GM18867 (cell line): Measurements from ENCODE around the gene EAPP.
"Not testable (repeated sequence)": the region's sequence is repeated elsewhere in the genome, so short reads cannot be mapped to it uniquely, and the experiment has no call there.

Experiments used
- ATAC-seq: cut with Tn5 transposase; IDR thresholded peaks from one replicate; pipeline ENCODE4 v1.9.1; 2021; ENCODE audit warnings: mild to moderate bottlenecking, moderate library complexity; ENCODE audit not compliant: unreplicated experiment

The EAPP gene, protein sequence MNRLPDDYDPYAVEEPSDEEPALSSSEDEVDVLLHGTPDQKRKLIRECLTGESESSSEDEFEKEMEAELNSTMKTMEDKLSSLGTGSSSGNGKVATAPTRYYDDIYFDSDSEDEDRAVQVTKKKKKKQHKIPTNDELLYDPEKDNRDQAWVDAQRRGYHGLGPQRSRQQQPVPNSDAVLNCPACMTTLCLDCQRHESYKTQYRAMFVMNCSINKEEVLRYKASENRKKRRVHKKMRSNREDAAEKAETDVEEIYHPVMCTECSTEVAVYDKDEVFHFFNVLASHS

GRCh38 chr14:34539407-34540180 lies at the start of gene EAPP:
Gene EAPP, minus strand, starts transcription at chr14:34539701. Its CDS starts 73 bp downstream, at chr14:34539628.
- ATAC-seq: peak; percentile 99

DNA sequence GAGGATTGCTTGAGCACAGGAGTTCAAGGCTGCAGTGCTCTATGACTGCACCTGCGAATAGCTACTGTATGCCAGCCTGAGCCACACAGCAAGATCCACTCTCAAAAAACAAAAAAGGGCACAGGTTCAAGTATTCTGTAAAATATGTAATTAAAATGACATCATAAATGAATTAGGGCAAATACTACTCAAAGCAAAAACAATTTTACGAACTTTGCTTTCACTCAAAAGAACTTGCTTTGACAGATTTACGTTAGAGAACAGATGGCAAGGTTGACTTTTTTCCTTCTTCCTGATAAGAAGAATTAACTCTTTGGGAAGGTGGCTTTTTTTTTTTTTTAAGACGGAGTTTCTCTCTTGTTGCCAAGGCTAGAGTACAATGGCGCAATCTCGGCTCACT lies 44.0 kb upstream of the EAPP start:
- ATAC-seq: no peak

- no peak for ATAC-seq
Observed at GRCh38 chr14:34582117-34582680, 42.7 kb upstream of the EAPP start.

GRCh38 chr14:34580381-34580780 lies 40.9 kb upstream of the EAPP start:
- no peak for ATAC-seq

DNA sequence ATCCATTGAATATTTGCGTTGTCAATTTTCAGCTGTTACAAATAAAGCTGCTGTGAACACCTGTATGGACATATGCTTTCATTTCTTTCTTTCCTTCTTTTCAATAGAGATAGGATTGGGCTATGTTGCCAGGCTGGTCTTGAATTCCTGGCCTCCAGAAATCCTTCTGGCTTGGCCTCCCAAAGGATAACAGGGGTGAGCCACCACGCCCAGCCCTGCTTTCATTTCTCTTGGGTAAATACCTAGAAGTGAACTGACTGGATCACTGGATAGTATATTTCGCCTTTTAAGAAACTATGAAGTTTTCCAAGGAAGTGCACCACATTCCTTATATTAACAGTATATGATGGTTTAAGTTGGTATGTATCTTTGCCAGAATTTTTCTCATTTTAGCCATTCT lies 32.3 kb upstream of the EAPP start:
- no peak for ATAC-seq

DNA sequence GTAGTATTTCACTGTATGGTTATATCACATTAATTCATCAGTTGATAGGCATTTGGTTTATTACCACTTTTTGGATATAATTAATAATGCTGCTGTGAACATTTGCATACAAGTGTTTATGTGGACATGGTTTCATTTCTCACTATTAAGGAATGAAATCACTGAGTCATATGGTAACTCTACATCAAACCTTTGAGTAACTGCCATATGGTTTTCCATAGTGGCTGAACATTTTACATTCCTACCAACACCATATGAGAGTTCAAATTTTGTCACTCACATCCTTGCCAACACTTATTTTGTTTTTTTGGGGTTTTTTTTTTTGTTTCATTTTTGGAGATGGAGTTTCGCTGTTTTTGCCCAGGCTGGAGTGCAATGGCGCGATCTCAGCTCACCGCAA lies 30.2 kb upstream of the EAPP start:
- no peak for ATAC-seq

DNA sequence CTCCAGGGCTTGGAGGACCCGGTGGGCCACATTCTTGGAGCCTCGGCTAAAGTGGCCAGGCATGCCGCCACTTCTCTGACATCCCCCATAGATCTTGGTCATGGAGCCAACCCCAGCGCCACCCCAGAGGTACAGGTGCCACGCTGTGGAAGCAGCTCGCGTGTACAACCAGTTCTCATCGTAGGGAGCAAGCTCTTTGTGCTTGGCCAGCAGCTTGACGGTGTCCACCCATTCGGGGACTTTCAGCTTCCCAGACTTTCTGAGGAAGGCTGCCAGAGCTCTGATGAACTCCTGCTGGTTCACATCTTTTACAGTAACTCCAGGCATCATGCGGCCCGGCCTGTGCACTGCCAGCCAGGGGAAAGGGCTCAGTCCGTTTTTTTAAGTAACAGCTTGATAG lies 29.3 kb upstream of the EAPP start:
- no peak for ATAC-seq

DNA sequence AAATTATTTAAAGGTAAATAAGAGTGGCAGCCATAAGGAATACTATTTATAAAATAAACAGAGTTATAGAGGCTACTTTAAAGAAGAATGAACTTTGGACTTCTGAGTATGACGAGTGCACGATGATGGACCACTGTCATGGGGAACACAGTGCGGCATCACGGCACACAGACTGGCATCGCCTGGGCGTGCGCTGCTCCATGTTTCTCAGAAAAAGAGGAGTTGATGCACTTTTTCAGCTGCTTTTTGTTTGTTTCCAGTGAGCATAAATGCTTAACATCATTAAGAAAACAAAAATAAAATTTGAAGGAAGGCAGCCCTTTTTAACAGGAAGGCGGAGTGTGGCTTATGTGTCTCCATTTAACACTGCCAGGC lies 23.3 kb upstream of the EAPP start:
- no peak for ATAC-seq

DNA sequence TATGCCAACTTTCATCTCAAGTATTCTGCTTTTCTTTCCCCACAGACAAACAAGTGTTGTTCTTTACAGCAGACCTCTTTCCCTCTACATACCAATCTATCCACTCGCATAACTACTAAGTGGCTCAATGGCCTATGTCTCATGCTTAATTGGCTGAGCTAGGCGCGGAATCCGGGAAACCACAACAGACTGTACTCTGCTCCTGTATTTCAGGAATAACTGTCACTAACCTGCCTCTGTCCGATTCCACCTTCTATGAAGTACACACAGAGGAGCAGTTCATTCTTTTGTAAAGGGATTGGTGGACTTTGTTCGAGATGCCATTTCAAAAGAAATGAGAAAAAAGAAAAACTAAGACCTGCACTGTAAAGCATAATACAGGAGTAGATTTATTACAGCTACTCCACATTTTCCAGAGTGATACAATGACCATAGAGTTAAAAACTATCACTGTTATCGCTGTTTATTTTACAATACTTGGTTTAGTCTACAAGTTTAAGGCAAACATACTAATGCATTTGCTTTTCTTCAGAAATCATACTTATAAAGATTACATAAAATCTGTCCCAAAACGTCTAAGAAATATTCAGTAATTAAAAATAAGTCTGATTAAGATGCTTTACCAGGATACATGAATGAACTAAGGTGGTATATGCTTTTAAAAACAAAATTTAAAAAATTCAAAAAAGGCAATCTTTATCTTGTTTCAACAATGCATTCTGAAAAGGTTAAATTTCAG lies 22.7 kb upstream of the EAPP start:
- not testable (repeated sequence) for ATAC-seq

DNA sequence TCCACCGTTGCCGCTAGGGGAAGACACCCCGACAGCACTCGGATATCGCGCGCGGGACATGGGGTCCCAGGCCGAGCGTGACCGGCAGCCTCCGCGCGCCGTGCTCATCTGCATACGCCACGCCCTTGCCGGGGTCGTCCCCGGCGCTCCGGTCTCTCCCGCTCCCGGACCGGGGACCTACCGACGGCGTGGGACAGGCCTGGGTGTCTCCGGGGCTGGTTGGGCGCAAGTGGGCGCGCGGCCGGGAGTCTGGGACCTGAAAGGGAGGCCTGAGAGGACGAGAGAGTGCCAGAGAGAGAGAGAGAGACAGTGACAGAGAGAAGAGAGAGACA lies 17.0 kb upstream of the EAPP start:
- peak; percentile 56 for ATAC-seq

DNA sequence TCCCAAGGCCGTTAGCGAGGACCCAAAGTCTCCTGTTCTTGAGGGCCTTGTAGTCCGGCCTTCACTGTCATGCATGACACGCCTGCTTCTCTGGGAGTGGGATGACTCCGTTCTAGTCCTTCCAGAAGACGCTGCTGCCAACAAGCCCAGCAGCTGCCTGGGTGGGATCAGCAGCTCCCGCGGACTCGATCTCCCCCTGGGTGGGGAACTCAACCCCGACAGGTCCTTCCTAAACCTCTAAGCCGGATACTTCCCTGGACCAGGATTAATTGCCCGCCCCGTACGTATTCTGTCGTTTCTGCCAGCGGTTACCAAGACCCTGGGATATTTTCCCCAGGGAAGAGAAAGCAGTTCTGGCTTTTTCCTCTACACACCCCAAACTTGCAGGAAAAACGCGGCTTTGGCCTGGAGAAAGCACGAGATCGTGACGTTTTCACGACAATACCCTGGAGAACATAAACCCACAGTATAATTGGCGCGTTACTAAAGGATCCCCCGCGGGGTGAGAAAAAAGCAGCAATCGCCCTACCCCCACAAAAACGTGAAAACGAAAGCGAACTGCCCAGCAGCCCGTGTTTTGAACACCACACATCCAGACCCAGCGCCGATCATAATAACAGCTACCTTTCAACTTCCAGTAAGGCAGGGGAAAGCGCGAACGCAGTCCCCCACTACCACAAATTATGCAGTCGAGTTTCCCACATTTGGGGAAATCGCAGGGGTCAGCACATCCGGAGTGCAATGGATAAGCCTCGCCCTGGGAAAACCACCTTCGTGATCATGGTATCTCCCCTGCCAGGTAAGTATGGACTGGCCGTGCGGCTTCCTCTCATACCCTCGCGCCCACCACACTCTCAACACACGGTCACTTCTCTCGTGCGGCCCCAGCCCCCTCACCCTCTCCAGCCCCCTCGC lies 16.3 kb upstream of the EAPP start:
- ATAC-seq: peak; percentile 62

GRCh38 chr14:34554540-34555250 lies 15.2 kb upstream of the EAPP start:
- ATAC-seq: no peak

GRCh38 chr14:34549276-34549966 lies 9.9 kb upstream of the EAPP start:
- ATAC-seq: not testable (repeated sequence)

DNA sequence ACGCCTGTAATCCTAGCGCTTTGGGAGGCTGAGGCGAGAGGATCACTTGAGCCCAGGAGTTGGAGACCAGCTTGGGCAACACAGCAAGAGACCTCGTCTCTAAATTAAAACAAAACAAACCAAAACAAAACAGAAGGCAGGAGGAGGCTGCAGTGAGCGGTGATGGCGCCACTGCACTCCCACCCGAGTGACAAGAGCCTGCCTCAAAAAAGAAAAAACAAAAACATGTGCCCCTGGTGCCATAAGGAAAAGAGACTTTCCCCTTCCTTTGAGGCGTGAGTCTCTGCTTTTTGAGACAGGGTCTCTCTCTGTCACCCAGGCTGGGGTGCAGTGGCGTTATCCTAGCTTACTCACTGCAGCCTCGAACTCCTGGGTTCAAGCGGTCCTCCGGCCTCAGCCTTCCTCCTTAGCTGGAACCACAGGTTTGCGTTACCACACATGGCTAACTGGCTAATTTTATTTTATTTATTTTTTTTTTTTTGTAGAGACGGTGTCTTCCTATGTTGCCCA lies 9.0 kb upstream of the EAPP start:
- ATAC-seq: no peak

DNA sequence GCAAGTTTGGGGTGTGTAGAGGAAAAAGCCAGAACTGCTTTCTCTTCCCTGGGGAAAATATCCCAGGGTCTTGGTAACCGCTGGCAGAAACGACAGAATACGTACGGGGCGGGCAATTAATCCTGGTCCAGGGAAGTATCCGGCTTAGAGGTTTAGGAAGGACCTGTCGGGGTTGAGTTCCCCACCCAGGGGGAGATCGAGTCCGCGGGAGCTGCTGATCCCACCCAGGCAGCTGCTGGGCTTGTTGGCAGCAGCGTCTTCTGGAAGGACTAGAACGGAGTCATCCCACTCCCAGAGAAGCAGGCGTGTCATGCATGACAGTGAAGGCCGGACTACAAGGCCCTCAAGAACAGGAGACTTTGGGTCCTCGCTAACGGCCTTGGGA lies 7.6 kb upstream of the EAPP start:
- peak; percentile 39 for ATAC-seq

GRCh38 chr14:34546272-34547135 lies 7.0 kb upstream of the EAPP start:
- peak; percentile 64 for ATAC-seq

- not testable (repeated sequence) for ATAC-seq
Observed at GRCh38 chr14:34540181-34541059, 919 bp upstream of the EAPP start.
